Smooth muscle cell of the brain vasculature (primary cell): Measurements from ENCODE around the gene GPR37L1.
"Not testable (repeated sequence)": the region's sequence is repeated elsewhere in the genome, so short reads cannot be mapped to it uniquely, and the experiment has no call there.

Experiments
- DNase-seq: peaks from one replicate; pipeline ENCODE4 v3.0.0-alpha.2; 2012; ENCODE audit warnings: low read depth, low spot score

Gene GPR37L1

GRCh38 chr1:202133001-202133400 is 10.3 kb downstream of the GPR37L1 start:
- no peak for DNase-seq

DNA sequence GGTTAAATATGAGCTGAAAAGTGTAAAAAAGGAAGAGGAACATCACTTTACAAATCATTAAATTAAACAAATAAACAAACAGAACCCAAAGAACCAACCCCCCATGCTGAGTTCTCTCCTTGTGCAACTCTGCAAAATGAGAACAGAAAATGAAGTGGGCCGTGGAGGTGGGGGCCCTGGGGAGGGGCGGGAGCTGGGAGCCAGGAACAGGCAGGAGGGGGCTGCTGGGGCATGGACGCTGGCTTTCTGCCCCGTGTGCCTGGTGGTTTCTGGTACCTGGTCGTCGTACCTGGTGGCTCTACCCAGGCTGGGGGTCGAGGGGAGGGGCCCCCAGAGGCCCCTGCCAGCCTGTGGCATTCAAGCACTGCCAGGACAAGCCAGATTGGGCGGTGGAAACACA is 10.8 kb downstream of the GPR37L1 start:
- no peak for DNase-seq

- no peak for DNase-seq
Measured at GRCh38 chr1:202133989-202134388, 11.3 kb downstream of the GPR37L1 start.

DNA sequence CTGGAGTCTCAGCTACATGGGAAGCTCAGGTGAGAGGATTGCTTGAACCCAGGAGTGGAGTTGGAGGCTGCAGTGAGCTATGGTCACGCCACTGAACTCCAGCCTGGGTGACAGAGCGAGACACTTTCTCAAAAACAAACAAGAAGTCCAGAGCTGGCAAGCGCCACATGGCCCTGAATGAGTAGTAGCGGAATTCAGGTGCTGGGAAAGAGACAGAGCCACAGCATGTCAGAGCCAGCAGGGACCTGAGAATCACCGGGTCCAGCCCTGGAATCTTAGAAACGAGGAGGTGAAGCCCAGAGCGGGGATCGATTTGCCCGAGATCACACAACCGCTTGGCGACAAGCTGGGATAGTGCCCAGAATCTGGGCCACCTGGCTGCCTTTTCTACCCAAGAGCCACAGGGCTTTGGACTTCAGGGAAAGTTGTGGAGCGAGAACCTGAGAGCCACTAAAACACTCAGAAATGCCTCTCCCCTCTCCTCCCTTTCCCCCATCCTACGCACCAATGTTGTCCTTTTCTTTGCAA is 12.0 kb downstream of the GPR37L1 start:
- DNase-seq, result no peak

- peak; percentile 40 for DNase-seq
Measured at GRCh38 chr1:202135221-202135721, 12.6 kb downstream of the GPR37L1 start.

GRCh38 chr1:202140833-202141232 is 18.1 kb downstream of the GPR37L1 start:
- no peak for DNase-seq

- DNase-seq, result not testable (repeated sequence)
Measured at GRCh38 chr1:202141468-202141867, 18.8 kb downstream of the GPR37L1 start.

GRCh38 chr1:202143011-202143767 is 20.5 kb downstream of the GPR37L1 start:
- DNase-seq, result no peak

DNA sequence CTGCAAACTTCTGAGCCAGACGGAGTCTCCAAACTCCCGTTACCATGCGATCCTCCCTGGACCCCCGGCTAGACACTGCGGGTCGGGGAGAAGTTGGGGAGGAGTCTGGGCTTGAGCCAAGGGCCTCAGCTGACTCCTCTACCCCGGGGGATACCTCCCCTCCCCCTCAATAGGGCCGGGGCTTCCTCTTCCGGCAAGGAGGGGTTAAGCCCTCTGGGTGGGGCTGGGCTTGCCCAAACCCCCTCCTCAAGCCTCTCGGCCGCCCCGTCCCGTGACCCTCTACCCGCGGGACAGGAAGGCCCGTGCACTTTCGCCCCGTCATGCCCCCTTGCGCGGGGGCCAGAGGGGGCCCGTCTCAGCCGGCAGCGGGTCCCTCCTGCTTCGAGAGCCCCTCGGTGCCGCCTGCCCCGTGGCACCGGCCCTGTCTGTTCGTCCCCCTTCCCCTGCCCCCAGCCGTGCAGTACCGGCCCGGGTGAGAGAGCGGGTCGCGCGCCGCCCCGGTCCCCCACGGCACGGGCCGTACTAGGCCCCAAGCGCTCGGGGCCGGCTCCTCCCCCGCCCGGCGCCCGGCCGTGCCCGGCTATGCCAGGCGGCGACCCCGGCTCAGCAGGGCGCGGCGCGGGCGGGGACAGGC is 21.2 kb downstream of the GPR37L1 start:
- DNase-seq, result no peak

GRCh38 chr1:202144402-202145067 is 21.8 kb downstream of the GPR37L1 start, which contains the start of gene ARL8A:
Gene ARL8A (minus strand): TSS chr1:202144737. CDS start chr1:202144572, 165 bp downstream.
- DNase-seq, result no peak

GRCh38 chr1:202145068-202145743 is 22.5 kb downstream of the GPR37L1 start:
- no peak for DNase-seq

- not testable (repeated sequence) for DNase-seq
Measured at GRCh38 chr1:202145744-202146140, 23.0 kb downstream of the GPR37L1 start.

- no peak for DNase-seq
Measured at GRCh38 chr1:202146279-202146678, 23.6 kb downstream of the GPR37L1 start.

- no peak for DNase-seq
Measured at GRCh38 chr1:202146993-202147392, 24.3 kb downstream of the GPR37L1 start.

- no peak for DNase-seq
Measured at GRCh38 chr1:202148391-202148790, 25.7 kb downstream of the GPR37L1 start.

- no peak for DNase-seq
Measured at GRCh38 chr1:202149566-202149965, 26.8 kb downstream of the GPR37L1 start.

GRCh38 chr1:202150187-202150586 is 27.5 kb downstream of the GPR37L1 start:
- no peak for DNase-seq

DNA sequence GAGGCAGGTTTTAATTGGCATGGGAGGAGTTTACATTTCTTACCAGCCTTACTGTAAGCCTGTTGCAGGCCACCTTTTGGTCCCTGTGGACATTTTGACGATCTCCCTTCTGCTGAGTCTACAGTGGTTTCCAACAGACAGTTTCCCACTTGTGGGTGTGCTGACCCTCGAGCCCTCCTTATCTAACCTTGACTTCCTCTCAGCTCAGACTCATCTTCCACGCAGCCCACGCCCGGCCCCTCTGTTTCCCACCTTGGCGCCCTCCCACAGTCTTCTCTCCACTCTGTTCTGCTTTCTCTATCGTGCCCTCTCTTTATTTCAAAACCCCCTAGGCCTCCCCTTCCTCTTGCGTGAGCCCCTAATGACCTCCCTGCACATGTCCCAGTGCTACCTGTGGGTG is 27.9 kb downstream of the GPR37L1 start:
- DNase-seq, result no peak

DNA sequence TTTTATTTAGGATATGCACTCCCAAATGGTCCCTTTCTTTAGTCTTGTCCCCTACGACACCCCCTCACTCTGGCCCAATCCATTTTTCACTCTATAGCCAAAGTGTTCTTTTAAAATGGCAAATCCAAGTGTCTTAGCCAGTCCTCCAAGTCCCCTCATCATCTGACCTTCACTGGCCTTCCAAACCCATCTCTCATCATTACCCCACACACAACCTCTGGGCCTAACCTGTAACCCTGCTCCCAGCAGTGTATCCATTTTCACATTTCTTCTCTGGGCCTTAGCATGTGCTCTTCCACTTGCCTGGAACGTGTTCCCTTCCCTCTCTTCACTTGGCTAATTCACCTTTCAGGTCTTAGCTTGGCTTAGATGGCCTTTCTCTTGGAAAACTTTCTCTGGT is 28.3 kb downstream of the GPR37L1 start:
- no peak for DNase-seq

- no peak for DNase-seq
Measured at GRCh38 chr1:202152399-202152798, 29.7 kb downstream of the GPR37L1 start.

- no peak for DNase-seq
Measured at GRCh38 chr1:202153284-202153683, 30.6 kb downstream of the GPR37L1 start.
